Measurements from ENCODE around the gene COMMD1. TPM values are rescaled to one million over a fixed set of nuclear protein-coding genes. Genes with fewer than 3 reads are reported as not detected.

COMMD1 gene
- polyA plus RNA-seq, 1 donor (not counting 4 experiments of a cell fraction or from before 2014, with no cell fraction given) = 44.8 TPM

DNA sequence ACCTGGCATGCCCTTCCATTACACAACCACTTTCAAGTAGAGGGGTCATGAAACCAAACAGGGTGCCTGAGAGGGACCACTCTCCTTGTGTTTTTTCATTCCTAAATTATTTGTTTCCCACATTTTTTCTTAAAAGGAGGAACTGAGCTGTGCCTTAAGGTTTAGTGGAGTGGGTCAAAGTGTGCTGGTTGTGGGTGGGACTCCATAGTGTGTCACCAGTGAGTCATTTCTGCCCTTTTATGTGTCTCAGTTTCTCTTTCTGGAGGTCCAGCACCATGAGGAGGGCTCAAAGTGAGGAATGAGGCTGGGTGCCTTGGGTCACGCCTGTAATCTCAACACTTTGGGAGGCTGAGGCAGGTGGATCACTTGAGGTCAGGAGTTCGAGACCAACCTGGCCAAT, 37.8 kb downstream of the COMMD1 start:
- FAIRE-seq (no peak), DNase-seq (ENCODE audit: low read depth, low spot score) (no peak)
- Histone ChIP-seq H3K9me1 (ENCODE audit: control insufficient read depth, extremely low read depth, insufficient read depth, low read length) (no peaks in the 10 kb centered on the region), H4K20me1 (ENCODE audit: control insufficient read depth, extremely low read depth, insufficient read depth, low read length) (no peaks in the 10 kb centered on the region), H3K27me3 (ENCODE audit: control insufficient read depth, extremely low read depth, insufficient read depth, low read length) (no peaks in the 10 kb centered on the region), H3K36me3 (ENCODE audit: control insufficient read depth in 2 of 2, extremely low read depth in 1 of 2, insufficient read depth in 2 of 2, low read length in 2 of 2) (no peaks in the 10 kb centered on the region), H3K27ac (ENCODE audit: control insufficient read depth, insufficient read depth, low read length) (no peak overlapping the region), H3K4me1 (ENCODE audit: control insufficient read depth, extremely low read depth, insufficient read depth, low read length) (no peaks in the 10 kb centered on the region), H3K4me3 (ENCODE audit: control insufficient read depth in 2 of 3, extremely low read depth in 1 of 3, insufficient read depth in 2 of 3, low read depth in 1 of 3, low read length in 3 of 3) (no peak overlapping the region), H3K79me2 (ENCODE audit: control insufficient read depth, insufficient read depth, low read length) (no peaks in the 10 kb centered on the region), H3K9ac (ENCODE audit: control insufficient read depth, extremely low read depth, insufficient read depth, low read length) (no peak overlapping the region), H3K9me3 (ENCODE audit: control insufficient read depth, low read depth, low read length) (no peaks in the 10 kb centered on the region), H3K4me2 (ENCODE audit: control insufficient read depth, extremely low read depth, insufficient read depth, low read depth, low read length) (no peak overlapping the region), H2AFZ (ENCODE audit: control insufficient read depth, low read length) (no peak overlapping the region)
- TF ChIP-seq, protein P1, sequence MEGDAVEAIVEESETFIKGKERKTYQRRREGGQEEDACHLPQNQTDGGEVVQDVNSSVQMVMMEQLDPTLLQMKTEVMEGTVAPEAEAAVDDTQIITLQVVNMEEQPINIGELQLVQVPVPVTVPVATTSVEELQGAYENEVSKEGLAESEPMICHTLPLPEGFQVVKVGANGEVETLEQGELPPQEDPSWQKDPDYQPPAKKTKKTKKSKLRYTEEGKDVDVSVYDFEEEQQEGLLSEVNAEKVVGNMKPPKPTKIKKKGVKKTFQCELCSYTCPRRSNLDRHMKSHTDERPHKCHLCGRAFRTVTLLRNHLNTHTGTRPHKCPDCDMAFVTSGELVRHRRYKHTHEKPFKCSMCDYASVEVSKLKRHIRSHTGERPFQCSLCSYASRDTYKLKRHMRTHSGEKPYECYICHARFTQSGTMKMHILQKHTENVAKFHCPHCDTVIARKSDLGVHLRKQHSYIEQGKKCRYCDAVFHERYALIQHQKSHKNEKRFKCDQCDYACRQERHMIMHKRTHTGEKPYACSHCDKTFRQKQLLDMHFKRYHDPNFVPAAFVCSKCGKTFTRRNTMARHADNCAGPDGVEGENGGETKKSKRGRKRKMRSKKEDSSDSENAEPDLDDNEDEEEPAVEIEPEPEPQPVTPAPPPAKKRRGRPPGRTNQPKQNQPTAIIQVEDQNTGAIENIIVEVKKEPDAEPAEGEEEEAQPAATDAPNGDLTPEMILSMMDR (optimal IDR thresholded peaks at IDR 0.05 in 1 of 3, IDR thresholded peaks at IDR 0.05 in 1 of 3, conservative IDR thresholded peaks at IDR 0.05 in 1 of 3; ENCODE audit: extremely low read depth in 1 of 3, insufficient read depth in 2 of 3, low read length in 3 of 3) = no peak
- no peak for TF ChIP-seq EZH2 (IDR thresholded peaks at IDR 0.05; ENCODE audit: low read length)
- dilution Hi-C loops (cut with MboI; ENCODE audit: extremely low pct_ligation_motif_present, low sequenced_read_pairs) = no loop called here

GRCh38 chr2:61946666-61947065, 41.2 kb downstream of the COMMD1 start:
- Histone ChIP-seq H4K20me1 (ENCODE audit: control insufficient read depth, extremely low read depth, insufficient read depth, low read length) (no peaks in the 10 kb centered on the region), H3K4me1 (ENCODE audit: control insufficient read depth, extremely low read depth, insufficient read depth, low read length) (peaks cover 3% of the 10 kb centered on the region), H3K36me3 (ENCODE audit: control insufficient read depth in 2 of 2, extremely low read depth in 1 of 2, insufficient read depth in 2 of 2, low read length in 2 of 2) (no peaks in the 10 kb centered on the region), H3K79me2 (ENCODE audit: control insufficient read depth, insufficient read depth, low read length) (no peaks in the 10 kb centered on the region), H3K9me3 (ENCODE audit: control insufficient read depth, low read depth, low read length) (no peaks in the 10 kb centered on the region), H3K9me1 (ENCODE audit: control insufficient read depth, extremely low read depth, insufficient read depth, low read length) (no peaks in the 10 kb centered on the region), H3K27ac (ENCODE audit: control insufficient read depth, insufficient read depth, low read length) (no peak overlapping the region), H3K4me2 (ENCODE audit: control insufficient read depth, extremely low read depth, insufficient read depth, low read depth, low read length) (no peak overlapping the region), H3K27me3 (ENCODE audit: control insufficient read depth, extremely low read depth, insufficient read depth, low read length) (no peaks in the 10 kb centered on the region), H3K9ac (ENCODE audit: control insufficient read depth, extremely low read depth, insufficient read depth, low read length) (no peak overlapping the region), H3K4me3 (ENCODE audit: control insufficient read depth in 2 of 3, extremely low read depth in 1 of 3, insufficient read depth in 2 of 3, low read depth in 1 of 3, low read length in 3 of 3) (no peak overlapping the region), H2AFZ (ENCODE audit: control insufficient read depth, low read length) (no peak overlapping the region)
- no peak for FAIRE-seq
- dilution Hi-C loops (cut with MboI; ENCODE audit: extremely low pct_ligation_motif_present, low sequenced_read_pairs) = no loop called here
- no peak for TF ChIP-seq EZH2 (IDR thresholded peaks at IDR 0.05; ENCODE audit: low read length)
- TF ChIP-seq, protein P1 (optimal IDR thresholded peaks at IDR 0.05 in 1 of 3, IDR thresholded peaks at IDR 0.05 in 1 of 3, conservative IDR thresholded peaks at IDR 0.05 in 1 of 3; ENCODE audit: extremely low read depth in 1 of 3, insufficient read depth in 2 of 3, low read length in 3 of 3) = no peak
- no peak for DNase-seq (ENCODE audit: low read depth, low spot score)
